Stimulated activated CD8-positive, alpha-beta memory T cell treated with anti-CD3 and anti-CD28 coated beads, Interleukin-2, amount 100 ng/mL, for 1 hour (primary cell): Measurements from ENCODE around the gene TNNT1.
"Not testable (repeated sequence)": the region's sequence is repeated elsewhere in the genome, so short reads cannot be mapped to it uniquely, and the experiment has no call there.

Experiments used
- DNase-seq, 2 donors: peaks; one replicate each; pipeline ENCODE4 v3.0.0-alpha.2; 2020; ENCODE audit warnings: low read depth in 2 of 2

The TNNT1 gene

GRCh38 chr19:55169136-55169535, 20.1 kb upstream of the TNNT1 start:
- no peak for DNase-seq

DNA sequence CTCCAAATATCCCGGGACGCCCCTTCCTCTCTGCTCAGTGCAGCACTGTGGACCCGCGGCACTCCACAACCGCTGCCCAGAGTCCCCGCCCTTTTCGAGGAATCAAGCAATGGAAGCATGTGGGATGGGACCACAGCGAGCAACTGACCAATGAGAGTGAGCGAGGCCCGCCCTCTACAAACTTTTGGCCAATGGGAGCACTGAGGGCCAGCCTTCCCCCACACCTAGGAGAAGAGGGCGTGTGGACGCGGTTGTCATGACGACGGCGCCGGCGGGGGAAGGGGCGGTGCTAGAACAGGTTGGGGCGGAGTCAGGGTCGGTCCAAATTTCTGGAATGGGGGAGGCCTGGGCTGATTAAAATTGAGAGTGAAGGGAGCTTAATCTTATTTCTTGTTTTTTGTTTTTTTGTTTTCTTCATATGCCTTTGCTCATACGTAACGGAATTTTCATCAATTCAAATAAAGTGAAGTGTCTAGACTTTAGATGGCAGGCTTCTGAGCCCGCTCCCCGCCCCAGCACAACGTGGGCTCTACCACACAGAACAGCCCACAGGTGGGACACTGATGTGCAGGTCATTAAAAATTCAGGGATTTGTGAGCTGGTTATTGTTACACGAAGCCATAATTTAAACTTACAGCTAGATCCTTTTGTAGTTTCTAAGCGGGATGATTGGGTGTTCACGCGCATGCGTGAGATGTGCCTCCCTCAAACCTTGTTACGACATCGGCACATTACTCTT, 17.7 kb upstream of the TNNT1 start, which contains the start of gene DNAAF3:
Gene DNAAF3 (minus strand): TSS at position 84 of the 739 bp plus-strand sequence. CDS start 200 bp downstream, outside the sequence.
- DNase-seq = peak in 1 of 2 donors; percentile 41

DNA sequence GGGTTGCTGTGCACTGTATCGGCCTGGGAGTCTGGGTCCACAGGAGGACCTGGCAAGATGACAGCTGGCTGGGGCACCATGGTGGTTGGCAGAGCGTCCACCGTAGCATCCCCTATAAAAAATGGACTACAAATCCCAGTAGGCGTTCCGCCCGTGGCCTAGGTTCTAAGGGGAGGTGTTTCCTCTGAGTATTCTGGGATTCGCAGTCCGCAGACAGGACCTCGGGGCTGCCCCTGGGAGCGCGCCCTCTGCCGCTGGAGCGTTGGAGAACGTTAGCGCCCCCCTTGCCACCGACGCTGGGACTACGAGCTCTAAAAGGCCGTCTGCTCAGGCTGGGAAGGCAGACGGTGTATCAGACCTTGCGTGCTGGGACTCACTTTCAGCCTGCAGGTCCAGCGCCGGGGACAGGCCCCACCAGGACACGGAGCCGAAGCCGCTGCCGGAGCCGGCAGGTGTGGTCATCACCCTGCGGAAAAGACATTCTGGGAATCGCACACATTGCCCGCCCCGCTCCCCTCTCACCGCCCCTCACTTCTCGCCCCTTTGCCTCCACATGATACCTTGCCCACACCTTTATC, 17.0 kb upstream of the TNNT1 start:
- DNase-seq = no peak

DNA sequence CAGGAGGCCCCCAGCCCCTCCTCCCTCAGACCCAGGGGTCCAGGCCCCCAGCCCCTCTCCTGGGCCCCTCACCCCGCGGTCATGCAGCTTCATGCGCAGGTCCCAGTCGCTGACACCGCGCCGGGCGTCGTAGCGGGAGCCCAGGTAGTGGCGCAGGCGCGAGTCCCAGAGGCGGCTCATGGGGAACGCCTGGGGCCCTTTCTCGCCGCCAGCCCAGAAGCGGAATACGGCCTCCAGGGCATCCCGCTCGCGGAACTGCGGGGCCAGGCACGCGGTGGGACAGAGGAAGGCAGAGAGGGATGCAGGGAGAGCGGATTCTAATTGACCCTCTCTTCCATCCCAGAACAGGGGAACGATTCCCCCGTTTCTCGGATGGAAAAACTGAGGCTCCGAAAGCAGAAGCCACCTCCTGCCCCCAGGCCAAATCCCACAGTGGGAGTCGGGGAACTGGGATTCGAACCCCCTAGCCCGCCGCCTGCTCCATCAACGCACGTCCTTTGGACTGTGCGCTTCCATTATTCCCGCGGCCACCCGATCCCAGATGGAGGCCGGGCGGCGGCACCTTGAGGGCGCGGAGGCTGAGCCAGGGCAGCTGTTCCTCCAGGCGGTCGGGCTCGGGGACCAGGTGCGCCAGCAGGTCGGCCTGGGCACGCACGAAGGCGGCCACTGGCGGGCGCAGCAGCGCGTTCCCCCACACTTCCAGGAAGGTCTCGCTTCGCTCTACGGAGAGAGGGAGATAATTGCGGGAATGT, 12.7 kb upstream of the TNNT1 start:
- DNase-seq = no peak

DNA sequence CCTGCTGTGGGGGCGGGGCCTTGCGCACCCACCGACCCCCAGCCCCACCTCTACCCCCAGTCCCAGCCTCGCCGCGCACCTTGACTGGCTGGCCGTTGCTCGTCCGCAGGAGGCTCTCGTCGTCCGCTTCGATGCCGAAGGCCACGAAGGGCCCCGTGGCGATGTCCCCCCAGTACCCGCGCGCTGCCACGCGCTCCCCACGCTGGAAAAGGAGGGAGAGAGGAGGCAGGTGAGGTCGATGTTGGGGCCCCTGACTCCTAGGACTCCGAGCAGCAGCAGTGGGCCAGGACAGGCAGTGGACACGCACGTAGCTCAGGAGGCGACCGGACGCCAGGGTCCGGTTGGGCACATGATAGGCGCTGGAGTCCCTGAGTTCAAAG, 12.0 kb upstream of the TNNT1 start:
- DNase-seq = no peak

GRCh38 chr19:55160128-55160985, 11.4 kb upstream of the TNNT1 start:
- DNase-seq = peak; percentile 64 to 72

DNA sequence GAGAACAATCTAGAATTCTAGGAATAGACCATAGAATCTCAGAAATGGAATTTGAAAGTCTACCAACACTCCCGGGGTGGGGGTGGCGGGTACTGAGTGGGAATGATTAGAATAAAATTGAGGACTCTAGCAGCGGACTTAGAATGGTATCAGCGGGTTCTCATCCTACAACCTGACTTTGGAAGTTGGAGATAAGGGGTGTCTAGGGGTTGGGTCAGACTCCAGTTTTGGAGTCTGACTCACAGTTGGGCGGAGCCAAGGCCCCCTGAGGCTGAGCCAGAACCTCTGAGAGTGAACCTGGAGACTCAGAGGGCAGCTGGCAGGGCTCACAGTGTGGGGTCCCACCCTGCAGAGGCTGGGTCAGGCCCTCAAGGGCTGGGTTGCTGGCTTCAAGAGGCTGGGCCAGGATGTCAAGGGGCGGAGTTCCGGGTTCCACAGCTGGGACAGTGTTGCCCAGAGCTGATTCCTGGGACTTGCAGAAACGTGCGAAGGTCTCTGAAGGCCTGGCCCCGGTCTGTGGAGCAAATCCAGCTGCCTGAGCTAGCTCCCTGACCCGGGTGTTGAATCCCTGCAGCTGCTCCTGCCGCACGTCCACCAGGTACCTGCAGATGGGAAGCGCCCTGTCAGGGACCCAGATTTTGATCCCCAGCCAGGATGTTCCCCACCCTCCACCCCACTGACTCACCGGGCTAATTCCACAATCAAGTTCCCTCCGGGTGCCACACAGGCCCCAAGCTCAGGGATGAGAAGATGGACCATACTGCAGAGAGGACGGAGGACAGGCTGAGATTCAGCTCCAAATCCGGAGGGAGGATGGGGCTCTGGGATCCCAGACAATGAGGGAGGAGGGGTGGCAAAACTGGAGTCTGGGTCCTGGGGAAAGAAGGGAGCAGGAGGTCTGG, 10.1 kb upstream of the TNNT1 start:
- no peak for DNase-seq

- DNase-seq = no peak
Measured at GRCh38 chr19:55158423-55158822, 9.4 kb upstream of the TNNT1 start.

- DNase-seq = no peak
Measured at GRCh38 chr19:55157064-55157908, 8.3 kb upstream of the TNNT1 start, which contains the start of gene TNNI3. TNNI3 (minus strand) TSS chr19:55157732; CDS start chr19:55157589, 143 bp downstream.

GRCh38 chr19:55156202-55157063, 7.4 kb upstream of the TNNT1 start:
- DNase-seq = peak in 1 of 2 donors; percentile 16

DNA sequence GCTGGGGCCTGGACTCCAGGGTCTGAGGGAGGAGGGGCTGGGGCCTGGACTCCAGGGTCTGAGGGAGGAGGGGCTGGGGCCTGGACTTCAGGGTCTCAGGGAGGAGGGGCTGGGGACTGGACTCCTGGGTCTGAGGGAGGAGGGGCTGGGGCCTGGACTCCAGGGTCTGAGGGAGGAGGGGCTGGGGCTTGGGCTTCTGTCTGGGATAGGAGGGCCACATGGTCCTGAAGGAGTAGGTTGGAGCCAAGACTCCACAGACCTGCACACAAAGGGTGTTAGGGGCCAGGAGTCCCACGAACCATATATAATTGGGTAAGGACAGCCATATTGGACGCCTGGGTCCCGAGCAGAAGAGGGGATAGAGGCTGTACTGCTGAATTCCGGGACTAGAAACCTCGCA, 6.8 kb upstream of the TNNT1 start:
- not testable (repeated sequence) for DNase-seq

DNA sequence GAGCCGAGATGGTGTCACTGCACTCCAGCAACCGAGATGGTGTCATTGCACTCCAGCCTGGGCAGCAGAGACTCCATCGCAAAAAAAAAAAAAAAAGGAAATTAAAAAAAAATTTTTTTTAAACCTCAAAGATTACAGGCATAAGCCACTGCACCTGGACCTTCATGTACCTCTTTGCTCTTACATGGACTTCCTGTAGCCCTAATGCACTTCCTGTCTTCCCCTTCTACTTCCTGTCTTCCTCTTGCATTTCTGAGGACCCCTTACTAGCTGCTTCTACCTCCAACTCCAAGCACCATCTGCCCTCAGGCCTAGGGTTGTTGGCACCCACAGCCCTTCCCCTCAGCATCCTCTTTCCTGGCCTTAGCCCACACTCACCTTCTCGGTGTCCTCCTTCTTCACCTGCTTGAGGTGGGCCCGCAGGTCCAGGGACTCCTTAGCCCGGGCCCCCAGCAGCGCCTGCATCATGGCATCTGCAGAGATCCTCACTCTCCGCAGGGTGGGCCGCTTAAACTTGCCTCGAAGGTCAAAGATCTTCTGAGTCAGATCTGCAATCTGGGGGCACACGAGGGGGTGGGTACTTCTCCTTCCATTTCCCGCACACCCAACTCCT, 4.8 kb upstream of the TNNT1 start:
- no peak for DNase-seq

DNA sequence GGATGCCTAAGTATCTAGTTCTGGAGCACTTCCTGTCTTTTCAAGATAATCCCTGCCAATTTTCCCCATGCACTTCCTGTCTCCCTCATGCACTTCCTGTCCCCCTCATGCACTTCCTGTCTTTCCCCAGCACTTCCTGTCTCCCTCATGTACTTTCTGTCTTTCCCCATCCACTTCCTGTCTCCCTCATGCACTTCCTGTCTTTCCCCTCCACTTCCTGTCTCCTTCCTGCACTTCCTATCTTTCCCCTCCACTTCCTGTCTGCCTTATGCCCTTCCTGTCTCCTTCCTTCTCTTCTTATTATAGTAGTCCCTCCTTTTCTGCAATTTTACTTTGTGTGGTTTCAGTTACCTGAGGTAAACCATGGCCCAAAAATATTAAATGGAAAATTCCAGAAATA, 3.0 kb upstream of the TNNT1 start:
- DNase-seq = no peak

DNA sequence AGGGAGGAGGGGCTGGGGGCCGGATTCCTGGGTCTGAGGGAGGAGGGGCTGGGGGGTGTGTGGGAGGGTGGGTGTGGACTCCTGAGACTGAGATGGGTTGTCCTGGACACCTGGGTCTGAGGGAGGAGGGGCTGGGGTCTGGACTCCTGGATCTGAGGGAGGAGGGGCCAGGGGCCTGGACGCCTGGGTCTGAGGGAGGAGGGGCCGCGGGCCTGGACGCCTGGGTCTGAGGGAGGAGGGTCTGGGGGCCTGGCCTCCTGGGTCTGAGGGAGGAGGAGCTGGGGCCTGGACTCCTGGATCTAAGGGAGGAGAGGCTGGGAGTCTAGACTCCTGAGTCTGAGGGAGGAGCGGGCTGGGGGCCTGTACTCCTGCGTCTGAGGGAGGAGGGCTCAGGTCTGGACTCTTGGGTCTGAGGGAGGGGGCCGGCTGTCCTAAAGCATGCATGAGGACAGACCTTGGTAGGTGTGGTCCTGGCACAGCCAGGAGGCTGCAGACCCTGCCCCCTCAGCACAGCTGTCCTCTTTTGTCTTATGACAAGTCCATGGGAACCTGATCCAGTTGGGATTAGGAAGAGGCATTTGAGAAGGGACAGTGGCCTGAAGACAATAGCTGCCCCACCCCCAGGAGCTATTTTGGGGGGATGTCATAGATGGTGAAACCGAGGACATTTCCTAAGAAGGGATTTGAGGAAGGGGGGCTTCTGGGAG, 1.3 kb downstream of the TNNT1 start:
- no peak for DNase-seq

GRCh38 chr19:55146705-55147273, 2.2 kb downstream of the TNNT1 start:
- DNase-seq = no peak

GRCh38 chr19:55146078-55146704, 2.8 kb downstream of the TNNT1 start:
- no peak for DNase-seq

DNA sequence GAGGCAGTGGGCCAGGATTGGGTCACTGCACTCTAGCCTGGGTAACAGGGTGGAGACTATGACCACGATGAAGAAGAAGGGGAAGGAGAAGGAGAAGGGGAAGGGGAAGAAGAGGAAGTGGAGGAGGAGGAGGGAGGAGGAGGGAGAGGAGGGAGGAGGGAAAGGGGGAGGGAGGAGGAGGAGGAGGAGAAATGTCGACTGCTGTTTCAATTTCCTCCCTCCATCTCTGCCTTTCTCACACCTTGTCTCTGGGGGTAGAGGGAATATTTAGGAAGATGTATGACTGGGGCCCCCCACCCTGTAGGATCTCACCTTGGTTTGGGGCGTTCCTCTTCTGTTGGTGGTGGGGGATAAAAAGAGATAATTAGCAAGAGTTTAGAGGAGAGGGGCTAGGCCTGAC, 3.8 kb downstream of the TNNT1 start:
- no peak for DNase-seq
